ENCODE measurements around the gene CD74.

DNA sequence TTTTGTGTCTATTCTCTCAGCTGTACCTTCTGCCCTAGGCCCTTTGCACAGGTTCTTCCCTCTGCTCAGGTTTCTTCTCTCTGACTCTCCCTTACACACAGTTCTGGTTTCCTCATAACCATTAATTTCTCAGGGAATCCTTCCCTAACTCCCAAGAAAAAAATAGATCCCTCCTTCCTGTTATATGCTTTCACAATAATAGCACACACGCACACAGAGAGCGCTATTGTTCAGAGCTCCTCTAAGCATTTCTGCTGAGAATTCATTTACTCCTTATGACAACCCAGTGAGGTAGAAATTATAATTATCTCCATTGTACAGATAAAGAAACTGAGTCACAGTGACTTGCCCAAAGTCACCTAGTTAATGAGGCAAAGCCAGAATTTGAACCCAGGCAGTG lies 56.9 kb downstream of the CD74 start:
- TF ChIP-seq ZNF274 (IDR thresholded peaks at IDR 0.05; ENCODE audit: borderline replicate concordance, extremely low read depth, low read length) = no peak
- TF ChIP-seq, protein P1, sequence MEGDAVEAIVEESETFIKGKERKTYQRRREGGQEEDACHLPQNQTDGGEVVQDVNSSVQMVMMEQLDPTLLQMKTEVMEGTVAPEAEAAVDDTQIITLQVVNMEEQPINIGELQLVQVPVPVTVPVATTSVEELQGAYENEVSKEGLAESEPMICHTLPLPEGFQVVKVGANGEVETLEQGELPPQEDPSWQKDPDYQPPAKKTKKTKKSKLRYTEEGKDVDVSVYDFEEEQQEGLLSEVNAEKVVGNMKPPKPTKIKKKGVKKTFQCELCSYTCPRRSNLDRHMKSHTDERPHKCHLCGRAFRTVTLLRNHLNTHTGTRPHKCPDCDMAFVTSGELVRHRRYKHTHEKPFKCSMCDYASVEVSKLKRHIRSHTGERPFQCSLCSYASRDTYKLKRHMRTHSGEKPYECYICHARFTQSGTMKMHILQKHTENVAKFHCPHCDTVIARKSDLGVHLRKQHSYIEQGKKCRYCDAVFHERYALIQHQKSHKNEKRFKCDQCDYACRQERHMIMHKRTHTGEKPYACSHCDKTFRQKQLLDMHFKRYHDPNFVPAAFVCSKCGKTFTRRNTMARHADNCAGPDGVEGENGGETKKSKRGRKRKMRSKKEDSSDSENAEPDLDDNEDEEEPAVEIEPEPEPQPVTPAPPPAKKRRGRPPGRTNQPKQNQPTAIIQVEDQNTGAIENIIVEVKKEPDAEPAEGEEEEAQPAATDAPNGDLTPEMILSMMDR (IDR thresholded peaks at IDR 0.05; ENCODE audit: control extremely low read depth in 1 of 3, insufficient read depth in 1 of 3, low read depth in 1 of 3, low read length in 3 of 3) = no peak
- no peak for TF ChIP-seq KDM4A (IDR thresholded peaks at IDR 0.05; ENCODE audit: low read depth, low read length, severe bottlenecking)
- TF ChIP-seq RFX5 (IDR thresholded peaks at IDR 0.05; ENCODE audit: borderline replicate concordance, low read depth, low read length) = no peak
- TF ChIP-seq, protein P2, sequence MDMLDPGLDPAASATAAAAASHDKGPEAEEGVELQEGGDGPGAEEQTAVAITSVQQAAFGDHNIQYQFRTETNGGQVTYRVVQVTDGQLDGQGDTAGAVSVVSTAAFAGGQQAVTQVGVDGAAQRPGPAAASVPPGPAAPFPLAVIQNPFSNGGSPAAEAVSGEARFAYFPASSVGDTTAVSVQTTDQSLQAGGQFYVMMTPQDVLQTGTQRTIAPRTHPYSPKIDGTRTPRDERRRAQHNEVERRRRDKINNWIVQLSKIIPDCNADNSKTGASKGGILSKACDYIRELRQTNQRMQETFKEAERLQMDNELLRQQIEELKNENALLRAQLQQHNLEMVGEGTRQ (IDR thresholded peaks at IDR 0.05; ENCODE audit: low read length) = no peak
- TF ChIP-seq RXRA (IDR thresholded peaks at IDR 0.05; ENCODE audit: insufficient read depth, low read depth, low read length) = no peak
